ENCODE results near the gene GMCL2. TPM values are rescaled to one million over a fixed set of nuclear protein-coding genes. Genes with fewer than 3 reads are reported as not detected.
A peak's percentile ranks its signal among the peaks of the same experiment; 100 is the strongest.

Gene GMCL2
- total and polyA plus RNA-seq, 12 donors: not detected

DNA sequence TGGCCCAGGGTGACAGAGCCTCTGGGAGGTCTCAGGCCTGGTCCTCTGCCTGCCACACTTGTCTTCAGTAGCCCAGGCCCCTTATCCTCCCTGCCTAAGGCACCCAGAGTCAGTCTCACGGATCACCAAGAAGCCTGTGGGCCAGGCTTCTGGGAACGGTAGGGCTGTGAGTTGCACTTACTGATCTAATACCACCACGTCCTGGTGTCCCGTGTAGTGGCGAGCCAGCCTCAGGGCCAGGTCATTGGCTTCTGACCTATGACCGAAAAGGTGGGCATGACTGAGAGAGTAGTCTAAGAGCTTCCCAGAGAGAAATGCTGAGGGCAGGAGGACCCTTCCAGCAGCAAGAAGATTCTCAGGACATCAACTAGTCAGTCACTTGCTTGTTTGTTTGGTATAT is 38.0 kb upstream of the GMCL2 start:
- TF ChIP-seq, protein P1, sequence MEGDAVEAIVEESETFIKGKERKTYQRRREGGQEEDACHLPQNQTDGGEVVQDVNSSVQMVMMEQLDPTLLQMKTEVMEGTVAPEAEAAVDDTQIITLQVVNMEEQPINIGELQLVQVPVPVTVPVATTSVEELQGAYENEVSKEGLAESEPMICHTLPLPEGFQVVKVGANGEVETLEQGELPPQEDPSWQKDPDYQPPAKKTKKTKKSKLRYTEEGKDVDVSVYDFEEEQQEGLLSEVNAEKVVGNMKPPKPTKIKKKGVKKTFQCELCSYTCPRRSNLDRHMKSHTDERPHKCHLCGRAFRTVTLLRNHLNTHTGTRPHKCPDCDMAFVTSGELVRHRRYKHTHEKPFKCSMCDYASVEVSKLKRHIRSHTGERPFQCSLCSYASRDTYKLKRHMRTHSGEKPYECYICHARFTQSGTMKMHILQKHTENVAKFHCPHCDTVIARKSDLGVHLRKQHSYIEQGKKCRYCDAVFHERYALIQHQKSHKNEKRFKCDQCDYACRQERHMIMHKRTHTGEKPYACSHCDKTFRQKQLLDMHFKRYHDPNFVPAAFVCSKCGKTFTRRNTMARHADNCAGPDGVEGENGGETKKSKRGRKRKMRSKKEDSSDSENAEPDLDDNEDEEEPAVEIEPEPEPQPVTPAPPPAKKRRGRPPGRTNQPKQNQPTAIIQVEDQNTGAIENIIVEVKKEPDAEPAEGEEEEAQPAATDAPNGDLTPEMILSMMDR (IDR thresholded peaks at IDR 0.05): no peak
- no peaks in the 10 kb centered on the region for H3K9me3 ChIP-seq
- DNase-seq (no peak), ATAC-seq (no peak)
- no peaks in the 10 kb centered on the region for H3K27me3 ChIP-seq
- intact Hi-C loops (cut with DNase I): no loop called here
- WGBS, 2 donors: 92% methylated on average over 6 of the region's 6 CpGs
- H3K27ac ChIP-seq: no peak overlapping the region
- peaks cover 0 to 21% (median 4%) of the 10 kb centered on the region in 9 donors for H3K4me1 ChIP-seq
- H3K36me3 ChIP-seq: peaks cover 0 to 99% (median 17%) of the 10 kb centered on the region in 9 donors
- no peak overlapping the region for H3K4me3 ChIP-seq

DNA sequence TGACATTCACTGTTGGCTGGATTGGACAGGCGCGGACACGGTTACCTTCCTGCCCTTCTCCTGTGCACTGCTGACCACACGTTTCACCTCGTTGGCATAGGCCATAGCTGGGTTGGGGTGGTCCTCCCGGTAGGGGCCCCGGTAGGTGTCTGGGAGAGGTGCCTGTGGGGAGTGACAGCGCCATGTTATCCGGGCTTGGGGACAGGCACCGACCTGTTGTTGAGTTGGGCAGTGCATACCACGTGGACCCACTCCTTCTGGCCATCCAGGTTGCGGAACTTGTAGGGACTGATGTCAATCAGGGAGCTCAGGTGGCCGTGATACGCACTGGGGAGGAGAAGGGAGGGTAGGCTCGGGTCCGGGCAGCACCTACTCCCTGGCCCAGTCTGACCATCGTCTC is 37.2 kb upstream of the GMCL2 start:
- H3K4me3 ChIP-seq: no peak overlapping the region
- H3K9me3 ChIP-seq: no peaks in the 10 kb centered on the region
- 89 to 91% methylated on average over 17 of the region's 17 CpGs for WGBS, 2 donors
- DNase-seq (no peak), ATAC-seq (peak in 3 of 8 donors; percentile 2 to 17 (median 13))
- no peak overlapping the region for H3K27ac ChIP-seq
- peaks cover 0 to 99% (median 17%) of the 10 kb centered on the region in 9 donors for H3K36me3 ChIP-seq
- no peaks in the 10 kb centered on the region for H3K27me3 ChIP-seq
- intact Hi-C loops (cut with DNase I): no loop called here
- TF ChIP-seq, protein P1 (IDR thresholded peaks at IDR 0.05): no peak
- H3K4me1 ChIP-seq: peaks cover 0 to 13% (median 1%) of the 10 kb centered on the region in 9 donors

DNA sequence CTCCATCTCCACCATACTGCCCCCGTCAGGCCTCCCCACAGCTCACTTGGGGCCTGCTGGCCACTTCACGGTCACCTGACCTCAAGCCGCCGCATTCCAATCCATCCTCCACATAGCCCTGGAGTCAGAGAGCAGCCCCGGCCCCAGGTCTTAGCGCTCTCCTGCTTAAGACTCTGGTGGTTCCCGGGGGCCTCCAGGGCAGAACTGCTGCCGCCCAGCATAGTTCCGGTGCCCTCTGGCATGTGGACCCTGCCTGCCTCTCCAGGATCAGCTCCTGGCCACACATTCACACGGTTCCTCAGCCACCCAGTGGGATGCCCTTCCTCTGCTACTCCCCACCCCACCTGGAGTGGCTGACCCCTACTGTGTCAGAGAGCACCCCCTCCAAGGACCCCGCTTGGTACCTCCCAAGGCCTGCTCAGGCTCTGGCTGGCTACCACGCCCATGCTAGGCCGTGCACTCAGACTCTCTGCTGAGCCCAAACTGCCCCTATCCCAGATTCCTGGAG is 36.7 kb upstream of the GMCL2 start:
- H3K27ac ChIP-seq: no peak overlapping the region
- no peaks in the 10 kb centered on the region for H3K9me3 ChIP-seq
- TF ChIP-seq, protein P1 (IDR thresholded peaks at IDR 0.05): no peak
- peak in 7 of 8 donors; percentile 16 to 39 (median 29) for ATAC-seq
- H3K36me3 ChIP-seq: peaks cover 0 to 98% (median 17%) of the 10 kb centered on the region in 9 donors
- peaks cover 0 to 11% (median 0%) of the 10 kb centered on the region in 9 donors for H3K4me1 ChIP-seq
- intact Hi-C loops (cut with DNase I): no loop called here
- no peak overlapping the region for H3K4me3 ChIP-seq
- WGBS, 2 donors: 55 to 59% methylated on average over 13 of the region's 13 CpGs
- no peaks in the 10 kb centered on the region for H3K27me3 ChIP-seq
- DNase-seq: no peak

DNA sequence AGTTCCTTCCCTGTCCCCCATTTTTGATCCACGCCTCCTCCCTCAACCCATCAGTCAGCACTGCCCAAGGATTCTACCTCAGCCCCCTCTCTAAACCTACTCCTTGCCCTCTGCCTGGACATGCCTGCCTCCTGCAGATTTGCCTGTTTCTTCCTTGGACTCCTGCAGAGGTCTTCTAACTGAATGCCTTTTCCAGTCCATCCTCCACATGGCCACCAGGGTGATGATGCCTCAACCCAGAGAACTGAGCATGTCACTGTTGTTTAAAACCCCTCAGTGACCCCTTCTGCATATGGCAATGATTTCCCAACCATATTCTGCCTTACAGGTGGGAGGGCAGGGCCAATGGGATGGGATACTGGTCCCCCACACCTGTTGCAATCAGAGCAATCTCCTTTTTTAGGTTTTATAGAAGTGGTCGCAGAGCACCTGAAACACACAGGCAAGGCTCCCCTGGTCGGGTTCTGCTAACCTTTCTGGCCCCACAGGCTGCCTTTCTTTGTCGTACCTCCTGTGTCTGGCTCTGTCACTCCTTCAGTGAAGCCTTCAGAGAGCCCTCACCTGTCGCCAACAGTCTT is 36.1 kb upstream of the GMCL2 start:
- intact Hi-C loops (cut with DNase I): no loop called here
- H3K4me1 ChIP-seq: peaks cover 0 to 11% (median 0%) of the 10 kb centered on the region in 9 donors
- DNase-seq (no peak), ATAC-seq (no peak)
- TF ChIP-seq, protein P1 (IDR thresholded peaks at IDR 0.05): no peak
- H3K4me3 ChIP-seq: no peak overlapping the region
- WGBS, 2 donors: 82 to 88% methylated on average over 5 of the region's 5 CpGs
- no peaks in the 10 kb centered on the region for H3K9me3 ChIP-seq
- no peak overlapping the region for H3K27ac ChIP-seq
- H3K27me3 ChIP-seq: no peaks in the 10 kb centered on the region
- peaks cover 0 to 98% (median 22%) of the 10 kb centered on the region in 9 donors for H3K36me3 ChIP-seq
